CD4-positive, alpha-beta T cell (primary cell): ENCODE data around the gene NIPAL1. TPM values are rescaled to one million over a fixed set of nuclear protein-coding genes. Genes with fewer than 3 reads are reported as not detected.

ENCODE experiments used
- ATAC-seq: fragments of 200-7000 bp; cut with Tn5 transposase; one replicate; pipeline ENCODE4 v1.10.0; 2022; ENCODE audit warnings: mild to moderate bottlenecking; ENCODE audit not compliant: poor library complexity
- CTCF ChIA-PET: fragments of 350-600 bp; sonication (Branson Sonifier 250); formaldehyde crosslinking; loops from one replicate; lab custom pipeline; 2021; ENCODE audit warnings: antibody characterized with exemption, inconsistent platforms; lab: Charles Lee
- POLR2A ChIA-PET: fragments of 350-600 bp; sonication (Branson Sonifier 250); formaldehyde crosslinking; loops from one replicate; lab custom pipeline; 2021; ENCODE audit warnings: antibody characterized with exemption, inconsistent platforms; lab: Charles Lee
- DNase-seq, 14 experiments: peaks; one replicate each; pipeline ENCODE4 v3.0.0-alpha.2; 2013 to 2020; ENCODE audit warnings: mixed read lengths in 2 of 14
- H3K27ac ChIP-seq, 2 donors: one replicate each; pipeline versions ENCODE4 v1.5.1 to v1.7.0; 2013; ENCODE audit warnings: low read length in 2 of 2, low read depth in 1 of 2, mild to moderate bottlenecking in 1 of 2
- H3K27me3 ChIP-seq, 2 experiments: 1 replicate in 1 of 2; 2 replicates in 1 of 2; pipeline versions ENCODE4 v1.6.1 to v1.7.0; 2013; ENCODE audit warnings: low read length in 2 of 2, control low read depth in 1 of 2, mild to moderate bottlenecking in 1 of 2, moderate library complexity in 1 of 2; ENCODE audit not compliant: insufficient read depth in 2 of 2, control insufficient read depth in 1 of 2
- H3K36me3 ChIP-seq: one replicate; pipeline ENCODE4 v1.6.1; 2013; ENCODE audit warnings: low read length, control low read depth; ENCODE audit not compliant: insufficient read depth
- H3K4me1 ChIP-seq: one replicate; pipeline ENCODE4 v1.6.1; 2013; ENCODE audit warnings: low read length, control low read depth; ENCODE audit not compliant: insufficient read depth
- H3K4me3 ChIP-seq: one replicate; pipeline ENCODE4 v1.5.1; 2013; ENCODE audit warnings: mild to moderate bottlenecking, low read length, moderate library complexity
- H3K9me3 ChIP-seq, 2 experiments: 1 replicate in 1 of 2; 2 replicates in 1 of 2; pipeline versions ENCODE4 v1.6.1 to v1.7.0; 2013; ENCODE audit warnings: low read length in 2 of 2, mild to moderate bottlenecking in 2 of 2, control low read depth in 1 of 2, moderate library complexity in 1 of 2; ENCODE audit not compliant: control insufficient read depth in 1 of 2, insufficient read depth in 1 of 2
- H3K27ac Mint-ChIP-seq: one replicate; pipeline ENCODE4 v1.8.0; 2020; ENCODE audit warnings: mixed read lengths
- H3K27me3 Mint-ChIP-seq: one replicate; pipeline ENCODE4 v1.8.0; 2021; ENCODE audit warnings: mixed read lengths
- H3K36me3 Mint-ChIP-seq: one replicate; pipeline ENCODE4 v1.8.0; 2021; ENCODE audit warnings: low read depth, mixed read lengths
- H3K4me1 Mint-ChIP-seq: one replicate; pipeline ENCODE4 v1.8.0; 2021; ENCODE audit warnings: low read depth, mixed read lengths
- H3K4me3 Mint-ChIP-seq: one replicate; pipeline ENCODE4 v1.8.0; 2020; ENCODE audit warnings: mild to moderate bottlenecking, mixed read lengths
- H3K9me3 Mint-ChIP-seq: one replicate; pipeline ENCODE4 v1.8.0; 2020; ENCODE audit warnings: mixed read lengths
- intact Hi-C, 2 experiments: fragments of 100-400 bp; cut with DNase I in 1 of 2; cut with micrococcal nuclease in 1 of 2; formaldehyde crosslinking; loops; one replicate each; pipeline versions ENCODE4 v1.15.1 to v1.9.0; 2023 to 2025; cut with DNase I, micrococcal nuclease
- total RNA-seq, 174 experiments: library from RNA in 2 of 174; stranded (reverse) in 2 of 174; gene quantifications; one replicate each; pipeline ENCODE4 v1.2.3 and lab custom pipeline; 2021 to 2026
- TF ChIP-seq, protein P1 (sequence below): fragments of 200-600 bp; IDR thresholded peaks from one replicate; pipeline ENCODE4 v1.8.0; 2022; ENCODE audit warnings: antibody characterized with exemption, mild to moderate bottlenecking

The NIPAL1 gene
- total RNA-seq, 2 experiments from 2014 or later, result 0.45 to 0.85 TPM

DNA sequence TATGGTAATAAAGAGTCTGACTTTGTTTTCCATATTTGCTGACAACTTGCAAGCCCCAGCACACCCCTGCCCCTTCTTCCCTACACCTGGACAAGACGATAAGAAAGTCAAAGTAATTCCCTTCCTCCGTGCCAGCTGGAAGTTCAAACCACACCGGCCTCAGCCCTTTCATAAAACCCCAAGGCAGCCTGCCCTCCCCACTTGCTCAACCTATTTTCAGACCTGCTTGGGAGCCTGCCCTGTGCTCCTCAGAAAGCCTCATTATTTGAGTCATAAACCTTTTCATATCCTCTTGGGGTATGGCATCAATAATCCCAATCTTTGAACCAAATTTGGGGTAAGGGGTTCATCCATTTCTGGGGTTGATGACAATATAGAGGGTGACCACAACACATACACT lies 29.5 kb downstream of the NIPAL1 start:
- no peak for ATAC-seq
- Histone ChIP-seq H3K4me3 (no peak overlapping the region), H3K36me3 (no peaks in the 10 kb centered on the region), H3K27me3 (no peaks in the 10 kb centered on the region), H3K27ac (no peak overlapping the region), H3K4me1 (peaks cover 41% of the 10 kb centered on the region), H3K9me3 (no peaks in the 10 kb centered on the region)
- intact Hi-C loops, result no loop called here
- no peaks in the 10 kb centered on the region for H3K36me3 Mint-ChIP-seq
- peaks cover 52% of the 10 kb centered on the region for H3K4me1 Mint-ChIP-seq
- POLR2A ChIA-PET, result interaction anchor here (0.9 to 1.2 kb wide), 2 partner anchors 12 to 93 kb away, joined by 3 read pairs; no protein-coding TSS in a partner anchor
- no peaks in the 10 kb centered on the region for H3K9me3 Mint-ChIP-seq
- no peak overlapping the region for H3K27ac Mint-ChIP-seq
- TF ChIP-seq, protein P1, sequence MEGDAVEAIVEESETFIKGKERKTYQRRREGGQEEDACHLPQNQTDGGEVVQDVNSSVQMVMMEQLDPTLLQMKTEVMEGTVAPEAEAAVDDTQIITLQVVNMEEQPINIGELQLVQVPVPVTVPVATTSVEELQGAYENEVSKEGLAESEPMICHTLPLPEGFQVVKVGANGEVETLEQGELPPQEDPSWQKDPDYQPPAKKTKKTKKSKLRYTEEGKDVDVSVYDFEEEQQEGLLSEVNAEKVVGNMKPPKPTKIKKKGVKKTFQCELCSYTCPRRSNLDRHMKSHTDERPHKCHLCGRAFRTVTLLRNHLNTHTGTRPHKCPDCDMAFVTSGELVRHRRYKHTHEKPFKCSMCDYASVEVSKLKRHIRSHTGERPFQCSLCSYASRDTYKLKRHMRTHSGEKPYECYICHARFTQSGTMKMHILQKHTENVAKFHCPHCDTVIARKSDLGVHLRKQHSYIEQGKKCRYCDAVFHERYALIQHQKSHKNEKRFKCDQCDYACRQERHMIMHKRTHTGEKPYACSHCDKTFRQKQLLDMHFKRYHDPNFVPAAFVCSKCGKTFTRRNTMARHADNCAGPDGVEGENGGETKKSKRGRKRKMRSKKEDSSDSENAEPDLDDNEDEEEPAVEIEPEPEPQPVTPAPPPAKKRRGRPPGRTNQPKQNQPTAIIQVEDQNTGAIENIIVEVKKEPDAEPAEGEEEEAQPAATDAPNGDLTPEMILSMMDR, result no peak
- H3K4me3 Mint-ChIP-seq, result no peak overlapping the region
- no peak for DNase-seq
- no peaks in the 10 kb centered on the region for H3K27me3 Mint-ChIP-seq
- CTCF ChIA-PET, result no interaction called here

DNA sequence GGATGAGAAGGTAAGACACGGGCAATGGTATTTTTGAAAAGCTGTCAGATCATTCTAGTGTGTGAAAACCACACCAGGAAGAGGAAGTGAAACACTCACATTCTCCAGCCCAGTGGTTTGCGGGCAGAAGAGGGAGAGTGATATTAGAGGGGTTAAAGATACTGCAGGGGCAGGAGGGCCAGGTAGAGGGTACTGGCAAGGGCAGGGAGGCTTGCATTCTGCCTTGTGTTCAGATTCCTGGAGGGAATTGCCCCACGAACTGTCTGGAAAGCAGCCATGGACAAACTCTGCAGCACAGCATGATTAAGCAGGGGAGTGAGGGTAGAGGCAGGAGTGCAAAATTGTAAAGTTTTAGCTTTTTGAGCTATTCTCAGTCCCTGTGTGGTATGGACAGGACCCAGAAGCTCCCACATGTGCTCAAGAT lies 30.9 kb downstream of the NIPAL1 start:
- Mint-ChIP-seq H3K4me1 (peaks cover 51% of the 10 kb centered on the region), H3K27ac (no peak overlapping the region), H3K9me3 (no peaks in the 10 kb centered on the region), H3K27me3 (no peaks in the 10 kb centered on the region), H3K36me3 (no peaks in the 10 kb centered on the region), H3K4me3 (peak overlapping the region; percentile 73)
- ChIA-PET CTCF (interaction anchor here (2.3 kb wide), 1 partner anchor 13 kb away, joined by 8 read pairs; no protein-coding TSS in a partner anchor), POLR2A (interaction anchor here (0.8 to 1.4 kb wide), 4 partner anchors 12 to 91 kb away, joined by 3 read pairs; no protein-coding TSS in a partner anchor)
- intact Hi-C loops, result no loop called here
- no peak overlapping the region for H3K27ac ChIP-seq
- H3K9me3 ChIP-seq, result no peaks in the 10 kb centered on the region
- H3K4me3 ChIP-seq, result no peak overlapping the region
- ATAC-seq (peak; percentile 83), DNase-seq (peak; percentile 5 to 78 (median 36))
- no peaks in the 10 kb centered on the region for H3K36me3 ChIP-seq
- H3K27me3 ChIP-seq, result no peaks in the 10 kb centered on the region
- TF ChIP-seq, protein P1, result no peak
- peaks cover 41% of the 10 kb centered on the region for H3K4me1 ChIP-seq

DNA sequence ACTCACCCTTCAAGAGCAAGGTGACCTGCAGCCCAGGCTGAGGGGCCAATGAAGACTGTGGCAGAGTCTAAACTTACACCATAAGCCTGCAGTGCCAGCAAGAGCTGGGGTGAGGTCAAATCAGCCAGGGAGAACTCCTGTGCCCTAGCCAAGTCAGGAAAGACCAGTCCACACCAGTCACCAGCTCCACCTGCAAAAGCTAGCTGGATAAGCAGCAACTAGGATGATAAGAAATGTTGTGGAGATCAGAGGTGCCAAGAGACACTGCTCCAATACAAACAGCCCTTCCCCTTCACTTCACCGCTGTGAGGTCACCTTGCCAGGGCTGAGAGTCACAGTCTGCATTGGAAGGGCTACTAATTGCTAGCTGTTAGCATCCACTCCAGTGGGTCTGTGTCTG lies 31.3 kb downstream of the NIPAL1 start:
- Histone ChIP-seq H3K27ac (no peak overlapping the region), H3K4me1 (peaks cover 41% of the 10 kb centered on the region), H3K36me3 (no peaks in the 10 kb centered on the region), H3K27me3 (no peaks in the 10 kb centered on the region), H3K4me3 (no peak overlapping the region), H3K9me3 (no peaks in the 10 kb centered on the region)
- Mint-ChIP-seq H3K4me3 (no peak overlapping the region), H3K4me1 (peaks cover 47% of the 10 kb centered on the region), H3K36me3 (no peaks in the 10 kb centered on the region), H3K9me3 (no peaks in the 10 kb centered on the region), H3K27ac (no peak overlapping the region), H3K27me3 (no peaks in the 10 kb centered on the region)
- ChIA-PET POLR2A (interaction anchor here (0.8 to 1.4 kb wide), 4 partner anchors 12 to 90 kb away, joined by 3 read pairs; no protein-coding TSS in a partner anchor), CTCF (interaction anchor here (1.0 to 2.3 kb wide), 2 partner anchors 14 to 17 kb away, joined by 3 to 8 read pairs; no protein-coding TSS in a partner anchor)
- DNase-seq (no peak), ATAC-seq (no peak)
- intact Hi-C loops, result loop anchor here in 1 of 2 experiments (2.0 kb wide), 1 partner anchor 17 kb away; no protein-coding TSS in a partner anchor
- TF ChIP-seq, protein P1, result no peak
